NCI-H460 (cell line): ENCODE results near the gene DLG2. TPM values are rescaled to one million over a fixed set of nuclear protein-coding genes. Genes with fewer than 3 reads are reported as not detected.
"Not testable (repeated sequence)": the region's sequence is repeated elsewhere in the genome, so short reads cannot be mapped to it uniquely, and the experiment has no call there.

Experiments
- DNase-seq: peaks from one replicate; pipeline ENCODE4 v3.0.0-alpha.2; 2016; ENCODE audit warnings: low read depth; ENCODE audit errors: extremely low read depth
- total RNA-seq: library from RNA; depleted of rRNA; stranded (reverse); fragments of >200 nt; shearing (Covaris generic); gene quantifications from 2 replicates; pipeline ENCODE4 v1.2.3, GENCODE V29; 2014

DLG2 gene
- total RNA-seq, 1 experiment from 2014 or later, result 115 TPM

DNA sequence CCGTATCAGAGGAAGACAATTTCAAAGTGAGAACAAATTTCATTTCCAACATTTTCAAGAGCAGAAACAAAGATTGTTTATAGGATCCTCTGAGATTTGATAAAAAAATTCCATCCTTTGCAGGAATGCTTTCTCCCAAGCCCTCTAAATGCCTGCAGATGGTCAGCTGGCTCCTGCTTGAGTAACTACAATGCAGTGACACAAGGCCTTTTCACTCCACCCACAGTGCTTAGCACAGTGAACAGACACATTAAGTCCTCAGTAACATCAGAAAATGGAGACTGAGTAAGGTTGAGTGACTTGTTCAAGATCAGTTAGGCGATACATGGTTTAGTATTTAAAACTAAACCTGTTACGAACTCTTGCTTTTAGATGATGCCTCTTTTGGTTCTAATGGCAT, 1813.8 kb downstream of the DLG2 start:
- DNase-seq, result no peak

DNA sequence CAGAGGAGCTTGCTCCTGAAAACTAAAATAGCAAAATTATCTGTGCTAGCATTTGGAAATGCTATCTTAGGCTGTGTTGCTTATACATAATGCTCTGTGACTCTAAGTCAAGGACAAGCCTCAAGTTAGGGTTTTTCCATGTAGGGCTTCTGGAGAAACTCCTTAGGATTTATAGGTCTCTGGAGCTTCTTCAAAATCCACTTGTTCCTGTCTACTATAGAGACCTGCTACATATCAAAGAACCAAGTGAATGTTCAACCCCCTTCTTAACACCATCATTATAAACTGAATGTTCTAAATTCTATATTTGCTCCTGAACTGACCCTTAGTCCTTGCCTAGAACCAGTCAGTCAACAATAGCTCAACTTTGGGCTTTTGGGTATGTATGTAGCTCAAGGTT, 1817.9 kb downstream of the DLG2 start:
- no peak for DNase-seq

DNA sequence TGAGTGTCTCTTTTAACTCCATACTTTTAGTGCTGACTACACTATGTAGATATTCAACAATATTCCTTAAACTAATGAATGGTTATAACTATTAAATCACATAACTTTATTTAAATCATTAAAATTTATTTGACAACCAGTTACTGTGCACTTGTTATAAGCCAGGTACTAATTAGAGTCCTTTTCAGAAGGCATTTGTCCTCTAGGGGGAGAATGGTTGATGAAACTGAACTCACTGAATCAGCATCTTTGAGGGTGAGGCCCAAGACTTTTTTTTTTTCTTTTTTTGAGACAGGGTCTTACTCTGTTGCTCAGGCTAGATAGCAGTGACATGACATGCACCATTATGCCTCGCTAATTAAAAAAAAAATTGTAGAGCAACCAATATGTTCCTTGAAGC, 1825.3 kb downstream of the DLG2 start:
- peak; percentile 14 for DNase-seq

DNA sequence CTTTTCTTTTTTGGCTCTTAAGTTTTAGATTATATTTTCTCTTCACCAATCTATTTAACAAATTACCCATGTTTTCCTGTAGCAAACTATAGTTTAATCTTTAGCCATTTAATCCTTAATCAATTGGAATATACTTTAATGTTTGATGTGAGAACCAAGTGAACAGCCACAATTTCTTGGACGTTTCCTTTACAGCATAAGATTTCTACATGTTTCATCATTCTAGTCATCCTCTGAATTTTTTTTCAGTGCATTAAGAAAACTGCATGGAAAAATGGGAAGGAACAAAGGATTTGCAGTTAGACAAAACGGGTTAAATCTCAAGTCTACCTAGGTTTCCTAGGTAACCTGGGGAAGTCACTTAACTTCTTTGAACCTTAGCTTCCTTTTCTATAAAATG, 1833.8 kb downstream of the DLG2 start:
- DNase-seq, result peak; percentile 26

DNA sequence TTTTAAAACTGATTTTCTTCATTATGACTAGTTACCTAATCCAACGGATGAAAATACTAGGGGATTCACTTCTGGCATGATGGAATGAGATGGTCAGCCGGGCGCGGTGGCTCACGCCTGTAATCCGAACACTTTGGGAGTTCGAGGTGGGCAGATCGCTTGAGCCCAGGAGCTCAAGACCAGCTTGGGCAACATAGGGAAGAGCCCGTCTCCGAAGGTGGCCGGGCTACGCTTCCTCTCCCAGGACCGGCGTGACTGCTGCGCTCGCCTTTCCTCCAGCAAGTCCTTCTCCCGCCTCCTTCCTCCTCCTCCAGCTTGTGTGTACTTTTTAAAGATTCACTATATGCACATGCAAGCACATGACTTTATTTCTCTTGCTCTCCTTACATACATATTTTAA, 1835.6 kb downstream of the DLG2 start:
- no peak for DNase-seq

DNA sequence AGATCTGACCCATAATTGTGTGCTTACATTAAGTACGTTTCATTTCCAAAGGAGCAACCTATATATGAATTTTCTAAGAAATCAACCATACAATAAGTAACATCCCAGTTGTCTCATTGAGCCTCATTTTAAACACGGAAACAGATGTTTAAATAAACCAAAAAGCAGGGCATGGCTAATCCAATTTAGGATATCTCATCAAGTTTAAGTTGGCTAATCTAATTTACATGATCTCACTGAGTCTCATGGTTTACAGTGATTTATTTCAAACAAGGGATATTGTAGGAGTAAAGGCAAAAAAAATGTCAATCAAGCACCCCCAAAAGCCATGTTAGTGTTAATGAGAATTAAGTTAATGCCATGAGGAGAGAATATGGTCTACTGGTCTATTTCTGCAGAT, 1841.2 kb downstream of the DLG2 start:
- no peak for DNase-seq

DNA sequence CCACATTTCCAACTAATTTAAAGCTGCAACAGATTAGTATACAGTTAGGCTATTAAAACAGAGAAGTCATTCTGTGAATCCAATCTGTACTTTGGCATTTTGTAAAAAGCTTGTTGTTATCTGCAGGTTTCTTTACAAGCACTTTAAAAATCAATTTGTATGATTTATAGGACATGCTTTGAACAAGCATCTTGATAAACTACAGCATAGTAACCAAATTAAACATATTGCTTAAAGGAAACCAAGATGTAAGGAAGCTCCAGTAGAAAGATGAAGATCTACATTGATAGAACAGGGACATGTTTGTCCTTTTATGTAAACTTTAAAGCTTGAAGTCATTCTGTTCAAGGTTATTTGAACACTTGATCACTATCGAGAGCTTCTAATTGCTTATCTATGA, 1842.7 kb downstream of the DLG2 start:
- no peak for DNase-seq

DNA sequence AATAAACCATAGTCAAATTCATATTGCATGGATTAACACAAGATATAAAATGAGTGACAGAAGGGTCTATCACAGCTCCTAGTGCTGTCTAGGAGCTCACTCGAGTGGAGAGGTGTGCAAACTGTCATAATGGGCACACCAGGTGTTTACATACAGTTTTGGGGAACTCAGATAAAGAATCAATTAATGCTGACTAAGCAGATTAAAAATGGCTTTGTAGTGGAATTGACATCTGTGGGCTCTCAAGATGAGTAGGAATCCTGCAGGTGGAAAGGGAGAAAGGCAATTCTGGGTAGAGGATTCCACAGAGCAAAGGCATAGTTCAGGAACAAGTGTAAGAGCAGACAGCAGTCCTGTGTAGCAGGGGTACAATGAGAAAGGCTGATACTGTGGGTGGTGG, 1844.8 kb downstream of the DLG2 start:
- no peak for DNase-seq

DNA sequence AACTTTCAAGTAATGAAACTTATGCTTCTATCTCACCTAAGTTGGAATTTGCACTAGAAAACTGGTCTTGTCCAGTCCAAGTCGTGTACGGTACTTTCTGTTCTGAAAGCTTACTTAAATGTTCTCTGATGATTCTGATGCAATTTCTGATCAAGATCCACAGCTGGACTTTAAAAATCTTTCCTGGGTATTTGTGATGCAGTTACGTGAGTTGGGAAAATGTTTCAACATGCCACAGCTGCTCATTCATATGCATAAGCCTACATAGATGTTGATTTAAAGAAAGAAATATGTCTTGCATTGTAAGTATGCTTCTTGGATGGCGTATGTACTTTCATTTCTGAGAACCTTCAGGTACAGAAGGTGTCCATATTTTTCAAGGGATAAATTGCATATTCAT, 1847.3 kb downstream of the DLG2 start:
- no peak for DNase-seq

DNA sequence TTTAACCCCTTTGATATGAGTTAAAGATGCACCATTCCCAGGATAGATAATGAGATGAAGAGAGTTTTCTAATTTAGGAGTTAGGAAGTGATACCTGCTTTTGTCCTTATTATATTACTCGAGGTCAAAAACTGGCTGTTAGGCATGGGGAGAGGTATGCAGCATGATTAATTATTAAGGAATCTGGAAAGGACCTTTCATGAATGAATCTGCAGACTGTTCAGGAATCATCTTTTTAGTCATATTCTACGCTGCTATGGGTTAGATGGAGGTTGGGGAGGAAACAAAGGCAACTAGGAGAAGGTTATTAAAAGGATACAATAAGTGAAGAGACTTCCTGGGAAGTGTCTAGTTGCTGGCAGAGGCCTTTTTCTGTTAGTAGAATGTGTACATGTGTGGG, 1848.5 kb downstream of the DLG2 start:
- DNase-seq, result no peak

DNA sequence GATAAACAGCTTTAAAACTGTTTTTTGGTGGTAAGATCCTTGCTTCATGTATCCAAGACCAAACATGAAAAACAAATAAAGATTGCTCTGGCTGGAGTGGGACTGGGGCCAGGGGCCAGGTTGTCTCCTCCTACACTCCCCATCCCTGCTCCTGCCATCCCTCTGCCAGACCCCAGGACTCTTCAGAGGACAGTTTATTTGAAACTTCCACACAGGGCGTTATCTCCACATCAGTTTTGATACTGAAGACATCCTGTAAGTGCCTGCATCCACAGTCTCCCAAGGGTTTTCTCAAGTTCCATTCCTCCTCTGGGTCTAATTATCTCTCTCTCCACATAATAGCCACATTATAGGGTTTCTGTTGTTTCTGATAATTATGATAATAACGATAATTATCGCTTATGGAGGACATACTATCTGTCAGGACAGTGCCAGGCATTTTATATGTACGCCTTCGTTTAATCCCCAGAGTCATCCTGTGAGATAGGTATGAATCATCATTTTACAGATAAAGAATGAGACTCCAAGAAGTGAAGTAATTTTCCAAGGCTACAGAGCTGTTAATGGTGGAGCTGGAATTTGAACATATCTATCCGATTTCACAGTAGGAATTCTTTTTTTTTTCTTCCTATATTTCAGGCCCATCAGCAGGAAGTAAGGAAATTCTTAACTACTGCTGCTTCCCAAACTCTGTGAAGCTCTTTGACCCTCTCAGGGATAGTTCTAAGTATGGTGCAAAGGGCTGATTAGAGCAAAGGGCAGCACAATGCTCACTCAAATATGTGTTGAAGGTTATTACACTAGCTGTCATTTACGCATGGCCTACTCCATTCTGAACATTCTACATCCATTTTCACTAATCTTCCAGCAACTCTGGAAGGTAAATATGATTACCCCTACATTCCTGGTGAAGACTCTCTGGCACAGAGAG, 1852.9 kb downstream of the DLG2 start:
- peak; percentile 24 for DNase-seq

DNA sequence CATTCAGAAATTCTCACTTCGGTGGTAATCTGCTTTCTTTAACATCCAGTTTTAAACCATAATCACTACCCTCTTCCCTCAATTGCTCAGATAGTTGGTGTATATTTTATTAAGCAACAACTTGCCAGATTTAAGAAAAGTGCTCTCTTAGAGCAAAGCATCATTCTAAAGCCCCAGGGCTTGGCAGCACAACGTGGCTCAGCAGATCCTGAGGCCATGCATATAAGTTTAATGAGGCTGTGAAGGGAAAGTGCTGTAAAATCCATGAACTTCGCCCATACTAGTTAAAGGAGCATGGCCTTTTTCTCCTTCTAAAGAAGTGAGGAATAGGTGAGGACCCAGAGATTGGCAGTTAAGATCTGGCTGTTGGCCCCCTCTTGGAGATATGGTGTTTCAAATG, 1858.7 kb downstream of the DLG2 start:
- no peak for DNase-seq

DNA sequence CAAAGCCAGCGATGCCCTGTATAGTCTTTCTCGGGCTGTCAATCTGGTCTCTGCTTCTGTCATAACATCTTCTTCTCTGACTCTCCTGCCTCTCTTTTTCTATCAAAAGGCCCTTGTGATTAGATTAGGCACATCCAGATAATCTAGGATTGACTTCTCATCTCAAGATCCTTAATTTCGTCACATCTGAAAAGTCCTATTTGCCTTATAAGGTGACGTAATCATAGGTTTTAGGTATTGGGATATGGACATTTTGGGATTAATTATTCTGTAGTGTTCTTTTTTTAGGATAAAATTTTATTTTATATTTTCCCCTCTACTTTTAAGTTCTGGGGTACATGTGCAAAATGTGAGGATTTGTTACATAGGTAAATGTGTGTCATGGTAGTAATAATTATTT, 1860.2 kb downstream of the DLG2 start:
- DNase-seq, result no peak

DNA sequence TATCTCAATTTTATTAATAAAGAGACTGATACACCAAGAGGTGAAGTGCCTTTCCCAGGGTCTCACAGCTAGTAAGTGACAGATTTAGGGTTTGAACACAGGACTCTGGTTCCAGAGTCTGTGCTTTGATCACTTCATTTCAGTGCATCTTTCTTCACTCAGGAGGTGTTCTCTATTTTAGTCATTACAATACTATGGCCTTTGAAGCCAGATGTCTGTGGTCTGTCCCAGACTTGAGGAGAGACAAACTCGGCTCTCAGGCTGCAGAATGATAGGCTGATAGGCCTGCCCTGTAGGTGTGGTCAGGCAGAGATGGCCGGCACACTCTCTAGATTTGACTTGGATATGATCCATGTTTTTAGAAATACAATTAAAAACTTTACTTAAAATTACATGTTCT, 1862.5 kb downstream of the DLG2 start:
- no peak for DNase-seq

DNA sequence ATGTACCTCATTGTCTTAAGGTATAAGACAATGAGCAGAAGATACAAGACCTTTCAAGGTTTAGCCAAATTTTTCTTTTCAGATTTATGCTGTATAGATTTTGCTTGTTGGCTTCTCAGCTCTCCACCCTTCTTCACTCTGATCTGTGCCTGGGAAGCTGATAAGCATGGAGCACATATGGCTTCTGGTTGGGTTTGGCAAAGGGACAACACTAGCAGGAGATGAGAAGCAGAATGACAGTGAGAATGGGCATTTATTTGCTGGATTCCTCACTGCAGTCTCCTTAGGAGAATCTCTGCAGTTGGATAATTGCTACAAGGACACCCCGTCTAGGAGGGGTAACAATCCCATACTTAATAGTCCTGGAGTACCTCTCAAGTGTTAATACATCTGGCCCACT, 1866.2 kb downstream of the DLG2 start:
- no peak for DNase-seq

DNA sequence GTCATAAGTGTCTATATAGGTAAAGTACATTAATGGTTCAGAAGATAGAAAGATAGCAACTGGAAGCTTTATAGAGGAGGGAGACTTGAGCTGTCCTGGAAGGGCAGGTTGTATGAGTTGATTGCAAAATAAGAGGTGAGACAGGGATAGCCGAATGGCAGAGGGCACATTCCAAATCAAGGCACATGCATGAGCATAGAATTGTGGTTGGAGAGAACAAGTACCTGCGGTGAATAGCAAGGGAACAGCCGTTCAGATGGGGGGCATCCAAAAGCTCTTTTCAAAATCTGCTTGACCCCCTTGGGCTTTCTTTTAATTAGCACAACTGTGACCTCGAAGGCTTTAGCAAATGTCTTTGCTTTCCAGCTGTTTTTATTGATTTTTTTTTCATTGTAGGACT, 1868.0 kb downstream of the DLG2 start:
- no peak for DNase-seq

DNA sequence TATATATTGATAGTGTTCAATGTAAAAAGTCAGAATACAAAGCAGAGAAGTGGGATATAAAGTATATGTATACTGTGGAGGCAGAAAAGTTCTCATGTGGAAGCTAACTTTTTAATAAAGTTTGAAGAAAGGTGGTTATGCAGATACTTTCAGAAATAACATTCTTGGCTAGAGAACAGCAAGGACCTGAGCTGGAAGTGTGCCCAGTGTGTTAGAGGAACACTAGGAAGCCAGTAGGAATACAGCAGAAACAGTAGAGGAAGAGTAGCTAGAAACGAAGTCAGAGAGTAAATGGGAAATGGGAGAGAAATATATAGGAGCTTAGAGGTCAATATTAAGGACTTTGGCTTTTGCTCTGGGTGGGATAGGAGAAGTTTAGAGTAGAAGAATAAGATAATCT, 1876.1 kb downstream of the DLG2 start:
- no peak for DNase-seq

DNA sequence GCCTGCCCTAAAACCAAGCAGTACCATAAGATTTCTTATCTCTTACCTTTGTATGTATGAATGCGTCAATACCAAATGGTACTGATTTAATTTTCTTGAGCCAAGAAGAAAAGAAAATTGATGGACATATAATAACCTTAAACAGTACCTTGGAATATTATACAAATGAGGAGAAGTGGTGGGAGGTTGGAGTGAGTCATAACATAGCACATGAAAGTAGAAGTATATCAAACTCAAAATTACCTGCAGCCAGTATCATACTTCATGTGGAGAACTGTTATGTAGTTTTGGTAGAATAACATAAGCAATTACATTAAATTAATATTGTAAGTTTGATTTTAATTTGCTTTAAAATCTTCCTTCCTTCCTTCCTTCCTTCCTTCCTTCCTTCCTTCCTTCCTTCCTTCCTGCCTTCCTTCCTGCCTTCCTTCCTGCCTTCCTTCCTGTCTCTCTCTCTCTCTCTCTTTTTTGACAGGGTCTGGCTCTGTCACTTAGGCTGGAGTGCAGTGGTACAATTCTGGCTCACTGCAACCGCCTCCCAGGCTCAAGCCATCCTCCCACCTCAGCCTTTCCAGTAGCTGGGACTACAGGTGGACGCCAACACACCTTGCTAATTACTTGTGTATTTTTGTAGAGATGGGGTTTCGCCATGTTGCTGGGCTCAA, 1880.1 kb downstream of the DLG2 start:
- no peak for DNase-seq

DNA sequence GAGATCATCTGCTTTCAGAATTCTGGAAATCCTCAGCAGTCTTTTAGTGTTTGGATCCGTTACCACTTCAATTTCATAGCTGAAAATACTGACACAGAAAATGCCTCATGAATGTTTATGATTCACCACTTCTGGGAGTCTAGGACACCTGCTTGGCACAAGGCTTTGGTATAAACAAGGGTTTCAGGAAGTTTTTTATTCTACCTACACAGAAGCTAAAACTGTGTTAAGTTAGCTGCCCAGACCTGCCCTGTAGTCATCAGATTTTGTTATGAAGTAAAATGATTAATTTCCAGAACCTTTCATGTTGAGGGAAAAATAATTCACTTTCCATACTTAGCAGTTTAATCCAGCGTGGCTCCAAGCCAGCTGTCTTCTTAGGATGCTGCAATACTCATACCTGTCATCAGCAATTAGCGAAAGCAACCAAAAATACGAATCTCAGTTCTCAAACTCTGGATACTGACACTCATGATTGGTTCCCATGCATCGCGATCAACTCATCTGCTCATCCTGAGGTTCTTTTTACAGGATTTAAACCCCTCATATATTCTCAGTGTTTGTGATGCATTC, 1882.4 kb downstream of the DLG2 start:
- DNase-seq, result no peak

DNA sequence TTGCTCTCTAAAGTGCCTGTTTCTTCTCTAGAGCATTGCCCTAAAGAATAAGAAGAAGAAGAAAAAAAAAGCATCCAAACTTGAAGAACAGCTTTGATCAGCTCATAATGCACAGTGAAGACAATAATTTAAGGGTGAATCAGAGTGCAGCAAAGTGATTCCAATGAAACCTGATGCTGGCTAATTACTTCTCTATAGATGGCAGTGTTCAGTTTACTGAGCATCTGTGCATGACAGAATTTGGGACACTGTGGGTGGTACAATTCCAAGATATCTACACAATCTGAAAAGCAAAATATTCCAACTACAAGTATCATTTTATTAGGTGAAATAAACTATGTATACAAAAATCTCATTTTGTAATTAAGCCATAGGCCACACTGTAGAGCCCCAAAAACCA, 1890.5 kb downstream of the DLG2 start:
- no peak for DNase-seq

DNA sequence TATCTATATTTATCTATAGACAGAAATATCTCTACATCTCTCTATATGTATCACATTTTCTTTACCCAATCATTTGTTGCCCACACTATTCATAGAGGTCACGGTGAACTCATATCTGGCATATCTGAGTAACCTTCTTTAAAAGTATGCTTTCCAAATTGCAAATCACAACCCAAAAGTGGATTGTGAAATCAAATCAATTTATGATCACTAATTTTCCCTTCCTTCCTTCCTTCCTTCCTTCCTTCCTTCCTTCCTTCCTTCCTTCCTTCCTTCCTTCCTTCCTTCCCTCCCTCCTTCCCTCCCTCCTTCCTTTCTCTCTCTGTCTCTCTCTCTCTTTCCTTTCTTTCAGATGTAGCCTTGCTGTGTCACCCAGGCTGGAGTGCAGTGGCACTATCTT, 1893.0 kb downstream of the DLG2 start:
- DNase-seq, result no peak

DNA sequence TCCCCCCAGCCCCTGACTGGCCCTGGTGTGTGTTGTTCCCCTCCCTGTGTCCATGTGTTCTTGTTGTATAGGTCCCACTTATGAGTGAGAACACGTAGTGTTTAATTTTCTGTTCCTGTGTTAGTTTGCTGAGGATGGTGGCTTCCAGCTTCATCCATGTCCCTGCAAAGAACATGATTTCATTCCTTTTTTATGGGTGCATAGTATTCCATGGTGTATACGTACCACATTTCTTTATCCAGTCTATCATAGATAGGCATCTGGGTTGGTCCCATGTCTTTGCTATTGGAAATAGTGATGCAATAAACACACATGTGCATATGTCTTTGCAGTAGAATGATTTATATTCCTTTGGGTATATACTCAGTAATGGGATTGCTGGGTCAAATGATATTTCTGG, 1895.9 kb downstream of the DLG2 start:
- DNase-seq, result not testable (repeated sequence)
